GM23248 (cell line): ENCODE data around the gene STX8.

ENCODE experiments used
- EZH2 ChIP-seq: fragments of 200-600 bp; sonication (generic); IDR thresholded peaks from 2 replicates; pipeline ENCODE4 v1.6.1; 2018; ENCODE audit warnings: antibody characterized with exemption, mild to moderate bottlenecking; ENCODE audit not compliant: insufficient read depth, poor library complexity, severe bottlenecking
- EZH2phosphoT487 ChIP-seq: fragments of 200-600 bp; sonication (generic); IDR thresholded peaks from 2 replicates; pipeline ENCODE4 v1.6.1; 2018; ENCODE audit warnings: antibody characterized with exemption, moderate library complexity, mild to moderate bottlenecking, low read depth; ENCODE audit not compliant: insufficient read depth

- TF ChIP-seq EZH2phosphoT487 (no peak), EZH2 (no peak)
These were observed 356.7 kb downstream of the STX8 start for GRCh38 chr17:9218911-9219310.
